MM.1S (cell line): Measurements from ENCODE around the gene MOBP.

ENCODE experiments used
- CTCF ChIP-seq: fragments of 300-600 bp; sonication (generic); IDR thresholded peaks from 2 replicates; pipeline ENCODE4 v1.5.1; 2016; ENCODE audit warnings: antibody characterized with exemption, low read length, mixed read lengths
- EZH2 ChIP-seq: fragments of 300-600 bp; sonication (generic); optimal IDR thresholded peaks from 2 replicates; pipeline ENCODE3; 2017; ENCODE audit warnings: low read depth, mild to moderate bottlenecking, antibody characterized with exemption, low read length, mixed read lengths
- EZH2phosphoT487 ChIP-seq: fragments of 300-600 bp; sonication (generic); IDR thresholded peaks from 2 replicates; pipeline ENCODE4 v1.6.1; 2018; ENCODE audit warnings: antibody characterized with exemption, low read length

DNA sequence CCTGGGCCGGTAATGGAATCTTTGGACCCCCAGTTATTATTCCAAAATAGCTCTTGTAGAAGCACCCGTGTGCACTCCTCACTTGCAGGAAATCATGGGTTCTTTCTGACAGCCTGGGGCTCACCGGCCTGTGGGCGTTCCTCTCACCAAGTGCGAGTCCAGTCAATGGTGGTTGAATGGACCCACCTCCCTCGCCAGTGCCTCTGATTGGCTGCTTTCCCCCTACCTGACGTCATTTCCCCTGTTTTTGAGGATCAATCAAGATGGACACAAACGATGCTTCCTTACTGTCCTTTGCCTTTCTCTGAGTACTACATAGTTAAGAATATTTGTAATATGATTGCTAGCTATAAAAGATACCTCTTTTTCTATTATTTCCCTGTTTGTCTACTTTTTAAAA lies 18.1 kb downstream of the MOBP start:
- TF ChIP-seq CTCF (no peak), EZH2 (no peak), EZH2phosphoT487 (no peak)
